ENCODE measurements around the gene ERGIC1.

ERGIC1 gene

DNA sequence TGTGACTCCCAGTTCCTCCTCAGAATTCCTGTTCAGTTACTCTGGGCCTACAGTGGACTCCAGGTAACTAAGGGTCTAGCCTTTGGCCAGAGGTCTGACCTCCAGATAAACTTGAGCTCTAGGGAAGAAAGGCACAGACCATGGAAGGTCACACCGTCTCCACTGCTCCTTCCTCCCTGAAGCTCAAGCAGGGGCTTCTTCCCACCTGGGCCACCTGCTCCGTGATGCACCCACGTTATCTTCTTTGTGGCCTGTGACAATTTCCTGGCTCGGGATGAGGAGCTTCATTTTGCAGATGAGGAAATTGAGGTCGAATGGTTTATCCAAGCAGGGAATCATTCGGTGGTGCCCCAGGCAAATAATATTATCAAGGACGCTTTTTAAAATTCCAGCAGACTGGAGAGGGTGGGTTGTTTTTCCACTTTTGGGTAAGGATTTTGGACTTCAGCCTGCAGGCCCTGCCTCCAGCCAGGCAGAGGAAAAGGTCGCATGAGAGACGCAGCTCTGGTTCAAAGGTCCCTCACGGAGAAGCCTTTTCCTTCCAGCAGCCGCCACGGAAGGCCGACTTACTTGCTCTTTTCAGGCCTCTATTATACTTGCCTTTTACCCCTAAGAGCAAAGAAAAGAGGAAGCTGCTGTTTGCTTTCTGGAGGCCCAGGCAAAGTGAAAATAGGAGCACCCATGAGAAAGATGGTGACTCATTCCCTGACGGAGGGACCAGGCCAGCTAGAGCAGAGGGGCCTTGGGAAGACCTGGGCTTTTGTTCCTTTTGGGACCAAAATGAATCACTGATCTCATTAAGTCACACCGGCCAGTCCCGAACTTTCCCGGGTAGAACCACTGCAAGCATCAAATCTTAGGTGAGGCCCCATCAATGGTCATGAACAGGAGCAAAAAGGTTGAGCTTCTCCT is 40.2 kb upstream of the ERGIC1 start:
- POLR2A ChIA-PET: interaction anchor here (0.9 kb wide), 1 partner anchor 22 kb away, joined by 3 read pairs; the partner anchor contains the start of gene DUSP1
- no peak for TF ChIP-seq ELF4 (IDR thresholded peaks at IDR 0.05)
- no peak for TF ChIP-seq PKNOX1 (IDR thresholded peaks at IDR 0.05)
- TF ChIP-seq NFRKB (IDR thresholded peaks at IDR 0.05): no peak
- TF ChIP-seq CTBP1 (IDR thresholded peaks at IDR 0.05; ENCODE audit: borderline replicate concordance): no peak
- CTCF ChIA-PET: interaction anchor here (0.6 to 1.4 kb wide), 4 partner anchors 22 to 87 kb away, joined by 3 to 5 read pairs (median 4); no protein-coding TSS in a partner anchor
- DNase-seq (ENCODE audit: extremely low spot score): no peak

- no peak for DNase-seq (ENCODE audit: extremely low spot score)
- POLR2A ChIA-PET: interaction anchor here (1.5 to 1.6 kb wide), 2 partner anchors 24 to 29 kb away, joined by 3 to 8 read pairs; partner anchors contain the start of gene DUSP1
- TF ChIP-seq SUZ12 (IDR thresholded peaks at IDR 0.05) (no peak), FOXA1 (IDR thresholded peaks at IDR 0.05) (no peak), LEF1 (IDR thresholded peaks at IDR 0.05; ENCODE audit: borderline replicate concordance) (no peak)
- CTCF ChIA-PET: no interaction called here
These were observed 38.6 kb upstream of the ERGIC1 start for GRCh38 chr5:172795318-172795977.

- DNase-seq (ENCODE audit: extremely low spot score): no peak
- no peak for TF ChIP-seq FOXK2 (IDR thresholded peaks at IDR 0.05)
- no peak for TF ChIP-seq BHLHE40 (IDR thresholded peaks at IDR 0.05; ENCODE audit: borderline replicate concordance)
- TF ChIP-seq NFRKB (IDR thresholded peaks at IDR 0.05): no peak
- TF ChIP-seq SUZ12 (IDR thresholded peaks at IDR 0.05): no peak
- no peak for TF ChIP-seq L3MBTL2 (conservative IDR thresholded peaks at IDR 0.05)
- no peak for TF ChIP-seq SP1 (IDR thresholded peaks at IDR 0.05)
- no peak for TF ChIP-seq ARNT (IDR thresholded peaks at IDR 0.05)
- ChIA-PET CTCF (no interaction called here), POLR2A (no interaction called here)
These were observed 37.7 kb upstream of the ERGIC1 start for GRCh38 chr5:172796306-172796705.

- POLR2A ChIA-PET: interaction anchor here (0.7 to 1.0 kb wide), 3 partner anchors 9 to 161 kb away, joined by 3 to 4 read pairs (median 3); partner anchors contain the start of genes DUSP1 and RPL26L1
- TF ChIP-seq SP1 (IDR thresholded peaks at IDR 0.05) (no peak), BHLHE40 (IDR thresholded peaks at IDR 0.05; ENCODE audit: borderline replicate concordance) (no peak), ARNT (IDR thresholded peaks at IDR 0.05) (no peak), FOXA1 (IDR thresholded peaks at IDR 0.05) (no peak), LEF1 (IDR thresholded peaks at IDR 0.05; ENCODE audit: borderline replicate concordance) (no peak), FOXK2 (IDR thresholded peaks at IDR 0.05) (no peak), CTBP1 (IDR thresholded peaks at IDR 0.05; ENCODE audit: borderline replicate concordance) (no peak)
- no peak for DNase-seq (ENCODE audit: extremely low spot score)
- CTCF ChIA-PET: interaction anchor here (1.3 to 1.9 kb wide), 2 partner anchors 25 to 83 kb away, joined by 3 to 5 read pairs; no protein-coding TSS in a partner anchor
These were observed 36.3 kb upstream of the ERGIC1 start for GRCh38 chr5:172797771-172798191.

DNA sequence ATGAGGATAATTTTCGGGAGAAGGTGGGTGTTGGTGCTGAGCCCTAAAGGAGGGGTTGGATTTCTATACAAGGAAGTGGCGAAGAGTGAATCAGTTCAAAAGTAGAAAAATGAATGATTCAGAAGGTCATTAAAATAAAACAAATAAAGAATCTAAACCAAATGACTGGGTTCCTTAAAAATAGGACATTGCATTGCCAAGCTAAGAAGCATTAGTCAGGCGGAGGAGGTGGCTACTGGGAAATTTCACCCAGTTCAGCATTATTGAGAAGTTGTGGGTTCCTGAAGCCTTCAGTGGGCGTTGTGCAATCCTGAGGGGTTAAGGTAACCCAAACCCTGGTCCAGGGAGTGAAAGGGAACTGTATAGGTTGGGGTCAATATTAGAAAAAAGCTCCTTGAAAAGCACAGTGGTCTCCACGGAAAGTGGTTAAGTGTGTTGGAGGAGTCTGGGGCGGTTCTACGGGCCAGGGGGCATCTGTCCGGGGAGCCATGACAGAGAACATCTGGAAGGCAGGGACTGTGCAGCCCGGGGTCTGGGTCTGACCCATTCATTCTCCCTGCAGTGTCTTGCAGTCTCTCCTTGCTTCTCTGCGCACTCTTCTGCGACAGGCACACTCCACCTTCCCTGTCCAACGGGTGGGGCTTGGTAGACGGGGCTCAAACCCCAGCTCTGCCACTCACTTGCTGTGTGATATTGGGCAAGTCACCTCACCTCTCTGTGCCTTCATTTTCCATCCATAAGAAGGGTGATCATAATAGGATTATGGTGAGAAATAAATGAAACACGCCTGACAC is 35.4 kb upstream of the ERGIC1 start:
- no peak for DNase-seq (ENCODE audit: extremely low spot score)
- ChIA-PET POLR2A (interaction anchor here (1.0 kb wide), 1 partner anchor 28 kb away, joined by 4 read pairs; the partner anchor contains the start of gene DUSP1), CTCF (interaction anchor here (0.7 to 1.9 kb wide), 3 partner anchors 26 to 129 kb away, joined by 3 to 5 read pairs (median 3); no protein-coding TSS in a partner anchor)
- TF ChIP-seq ZNF384 (IDR thresholded peaks at IDR 0.05): no peak
- TF ChIP-seq SP1 (IDR thresholded peaks at IDR 0.05): no peak
- no peak for TF ChIP-seq HDGF (IDR thresholded peaks at IDR 0.05; ENCODE audit: borderline replicate concordance)
- TF ChIP-seq ELF4 (IDR thresholded peaks at IDR 0.05): no peak
- TF ChIP-seq FOXA1 (IDR thresholded peaks at IDR 0.05): no peak
- TF ChIP-seq LEF1 (IDR thresholded peaks at IDR 0.05; ENCODE audit: borderline replicate concordance): no peak
- no peak for TF ChIP-seq CTBP1 (IDR thresholded peaks at IDR 0.05; ENCODE audit: borderline replicate concordance)
- no peak for TF ChIP-seq FOXK2 (IDR thresholded peaks at IDR 0.05)
- TF ChIP-seq L3MBTL2 (conservative IDR thresholded peaks at IDR 0.05): no peak
- TF ChIP-seq NFRKB (IDR thresholded peaks at IDR 0.05): no peak
- no peak for TF ChIP-seq FOXM1 (IDR thresholded peaks at IDR 0.05; ENCODE audit: borderline replicate concordance)
- no peak for TF ChIP-seq SUZ12 (IDR thresholded peaks at IDR 0.05)
- no peak for TF ChIP-seq TARDBP (IDR thresholded peaks at IDR 0.05)
- no peak for TF ChIP-seq ARNT (IDR thresholded peaks at IDR 0.05)
- TF ChIP-seq PKNOX1 (IDR thresholded peaks at IDR 0.05): no peak
- no peak for TF ChIP-seq BHLHE40 (IDR thresholded peaks at IDR 0.05; ENCODE audit: borderline replicate concordance)

GRCh38 chr5:172799416-172799815 is 34.6 kb upstream of the ERGIC1 start:
- no peak for TF ChIP-seq FOXA1 (IDR thresholded peaks at IDR 0.05)
- TF ChIP-seq CTBP1 (IDR thresholded peaks at IDR 0.05; ENCODE audit: borderline replicate concordance): no peak
- no peak for TF ChIP-seq L3MBTL2 (conservative IDR thresholded peaks at IDR 0.05)
- TF ChIP-seq PKNOX1 (IDR thresholded peaks at IDR 0.05): no peak
- TF ChIP-seq ELF4 (IDR thresholded peaks at IDR 0.05): no peak
- TF ChIP-seq FOXM1 (IDR thresholded peaks at IDR 0.05; ENCODE audit: borderline replicate concordance): no peak
- no peak for TF ChIP-seq ZNF384 (IDR thresholded peaks at IDR 0.05)
- TF ChIP-seq ARNT (IDR thresholded peaks at IDR 0.05): no peak
- TF ChIP-seq TARDBP (IDR thresholded peaks at IDR 0.05): no peak
- no peak for TF ChIP-seq FOXK2 (IDR thresholded peaks at IDR 0.05)
- no peak for TF ChIP-seq SUZ12 (IDR thresholded peaks at IDR 0.05)
- TF ChIP-seq LEF1 (IDR thresholded peaks at IDR 0.05; ENCODE audit: borderline replicate concordance): no peak
- TF ChIP-seq SP1 (IDR thresholded peaks at IDR 0.05): no peak
- no peak for TF ChIP-seq HDGF (IDR thresholded peaks at IDR 0.05; ENCODE audit: borderline replicate concordance)
- TF ChIP-seq BHLHE40 (IDR thresholded peaks at IDR 0.05; ENCODE audit: borderline replicate concordance): no peak
- no peak for TF ChIP-seq NFRKB (IDR thresholded peaks at IDR 0.05)
- DNase-seq (ENCODE audit: extremely low spot score): no peak
- ChIA-PET POLR2A (interaction anchor here (2.1 kb wide), 1 partner anchor 27 kb away, joined by 8 read pairs; the partner anchor contains the start of gene DUSP1), CTCF (interaction anchor here (1.4 kb wide), 1 partner anchor 27 kb away, joined by 6 read pairs; no protein-coding TSS in a partner anchor)

Measured in HEK293T (cell line).